Measurements from ENCODE around the gene FAM32A. TPM values are rescaled to one million over a fixed set of nuclear protein-coding genes. Genes with fewer than 3 reads are reported as not detected.

Gene FAM32A
- total and polyA plus RNA-seq, 4 donors = 81.6 to 142 (median 131) TPM

DNA sequence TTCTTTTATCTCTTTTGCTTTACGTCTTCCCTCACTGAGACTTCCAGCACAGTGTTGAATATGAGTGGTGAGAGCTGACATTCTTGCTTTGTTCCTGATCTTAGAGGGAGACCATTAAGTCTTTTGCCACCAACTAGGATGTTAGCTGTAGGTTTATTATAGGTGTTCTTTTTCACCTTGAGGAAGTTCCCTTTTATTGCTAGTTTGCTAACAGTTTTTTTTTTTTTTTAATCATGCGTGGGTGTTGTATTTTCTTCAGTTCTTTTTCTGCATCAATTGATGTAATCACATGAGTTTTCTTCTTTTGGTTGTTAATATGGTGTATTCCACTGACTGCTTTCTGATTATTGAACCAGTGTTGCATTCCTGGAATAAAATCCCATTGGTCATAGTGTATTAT is 33.6 kb downstream of the FAM32A start:
- WGBS (ENCODE audit: insufficient coverage) = no CpG with 5 or more reads among the region's 2 CpGs
- Histone ChIP-seq H3K9me3 (ENCODE audit: control insufficient read depth, insufficient read depth, low read length) (peaks cover 8% of the 10 kb centered on the region), H3K4me3 (ENCODE audit: low read depth, low read length) (no peak overlapping the region), H3K27ac (ENCODE audit: low read depth, low read length) (no peak overlapping the region), H3K36me3 (ENCODE audit: control insufficient read depth, insufficient read depth, low read length) (peaks cover 50% of the 10 kb centered on the region), H3K27me3 (ENCODE audit: control insufficient read depth, insufficient read depth, low read length) (no peaks in the 10 kb centered on the region), H3K4me1 (ENCODE audit: control insufficient read depth, insufficient read depth, low read length) (peaks cover 20% of the 10 kb centered on the region)
- DNase-seq (ENCODE audit: low read depth in 4 of 6, low spot score in 6 of 6) = no peak

DNA sequence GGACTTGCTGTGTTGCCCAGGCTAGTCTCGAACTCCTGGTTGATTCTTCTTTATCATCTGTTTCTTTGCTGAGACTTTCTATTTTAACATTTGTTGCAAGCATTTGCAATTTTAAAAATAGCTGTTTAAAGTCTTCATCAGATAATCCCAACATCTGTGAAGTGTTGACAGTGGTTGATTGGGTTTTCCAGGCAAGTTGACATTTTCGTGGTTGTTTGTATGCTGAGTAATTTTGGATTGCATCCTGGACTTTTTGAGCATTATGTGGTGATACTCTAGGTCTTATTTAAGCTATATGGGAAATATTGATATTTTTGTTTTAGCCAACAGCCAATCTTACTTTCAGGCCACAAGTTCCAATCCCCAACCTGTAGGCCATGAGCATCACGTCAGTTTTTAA is 37.6 kb downstream of the FAM32A start:
- Histone ChIP-seq H3K36me3 (ENCODE audit: control insufficient read depth, insufficient read depth, low read length) (peaks cover 70% of the 10 kb centered on the region), H3K9me3 (ENCODE audit: control insufficient read depth, insufficient read depth, low read length) (peaks cover 8% of the 10 kb centered on the region), H3K4me1 (ENCODE audit: control insufficient read depth, insufficient read depth, low read length) (peaks cover 7% of the 10 kb centered on the region), H3K27me3 (ENCODE audit: control insufficient read depth, insufficient read depth, low read length) (no peaks in the 10 kb centered on the region), H3K27ac (ENCODE audit: low read depth, low read length) (no peak overlapping the region), H3K4me3 (ENCODE audit: low read depth, low read length) (no peak overlapping the region)
- no peak for DNase-seq (ENCODE audit: low read depth in 4 of 6, low spot score in 6 of 6)
- 96% methylated on average over 2 of the region's 3 CpGs for WGBS (ENCODE audit: insufficient coverage)

DNA sequence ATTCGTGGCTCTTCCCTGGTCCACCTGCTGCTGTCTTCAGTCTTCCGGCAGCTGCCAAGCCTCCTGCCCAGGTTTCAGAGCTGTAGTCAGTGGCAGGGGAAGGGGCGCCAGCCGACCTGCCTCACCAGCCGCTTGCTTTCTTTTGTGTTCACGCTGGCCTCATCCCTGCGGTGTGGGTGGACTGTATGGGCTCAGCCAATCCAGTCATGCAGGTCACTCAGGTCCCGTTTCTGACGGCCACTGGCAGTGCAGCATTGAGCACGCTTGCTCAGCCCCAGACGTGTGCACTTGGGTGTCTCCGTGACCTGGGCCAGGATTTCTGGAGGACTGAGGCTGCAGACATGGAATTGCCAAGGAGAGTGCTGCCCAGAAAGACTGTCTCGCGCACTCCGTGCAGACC is 38.5 kb downstream of the FAM32A start:
- Histone ChIP-seq H3K9me3 (ENCODE audit: control insufficient read depth, insufficient read depth, low read length) (peaks cover 8% of the 10 kb centered on the region), H3K36me3 (ENCODE audit: control insufficient read depth, insufficient read depth, low read length) (peaks cover 74% of the 10 kb centered on the region), H3K4me3 (ENCODE audit: low read depth, low read length) (no peak overlapping the region), H3K4me1 (ENCODE audit: control insufficient read depth, insufficient read depth, low read length) (no peaks in the 10 kb centered on the region), H3K27me3 (ENCODE audit: control insufficient read depth, insufficient read depth, low read length) (no peaks in the 10 kb centered on the region), H3K27ac (ENCODE audit: low read depth, low read length) (no peak overlapping the region)
- 88% methylated on average over 15 of the region's 15 CpGs for WGBS (ENCODE audit: insufficient coverage)
- no peak for DNase-seq (ENCODE audit: low read depth in 4 of 6, low spot score in 6 of 6)

DNA sequence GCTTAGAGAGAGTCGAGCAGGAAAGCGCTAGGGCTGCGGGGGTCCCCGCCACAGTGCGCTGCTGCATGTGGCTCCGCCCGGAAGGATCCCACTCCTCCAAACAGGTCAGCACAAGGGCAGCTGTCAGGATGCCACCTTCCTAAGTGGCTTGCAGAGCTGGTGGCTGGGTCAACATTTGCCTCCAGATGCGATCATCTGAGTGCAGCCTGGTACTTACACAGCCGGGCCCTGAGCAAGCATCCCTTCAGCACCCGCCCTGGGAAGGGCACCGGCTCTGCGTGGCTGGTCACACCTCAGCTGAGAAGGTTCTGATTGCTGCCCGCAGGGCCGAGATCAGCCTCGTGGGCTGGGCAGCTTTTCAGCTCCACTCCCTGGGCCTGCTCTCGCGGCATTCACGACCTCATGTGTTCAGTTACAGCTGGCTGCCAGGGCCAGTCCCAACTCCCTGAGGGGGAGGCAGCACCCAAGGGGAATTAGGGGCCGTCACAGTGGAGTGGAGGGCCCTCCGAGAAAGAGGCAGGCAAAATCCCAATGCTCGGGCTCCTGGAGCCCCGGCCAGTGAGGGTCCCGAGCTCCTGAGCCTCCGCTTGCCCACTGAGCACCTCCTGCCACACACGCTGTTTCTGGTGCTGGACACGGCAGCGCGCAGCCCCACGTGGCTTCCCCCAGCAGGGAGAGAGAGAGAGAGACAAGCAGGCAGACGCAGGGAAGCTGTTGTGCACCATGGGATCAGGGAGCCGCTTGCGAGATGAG is 39.3 kb downstream of the FAM32A start:
- H3K27me3 ChIP-seq (ENCODE audit: control insufficient read depth, insufficient read depth, low read length) = no peaks in the 10 kb centered on the region
- H3K27ac ChIP-seq (ENCODE audit: low read depth, low read length) = no peak overlapping the region
- no peak for DNase-seq (ENCODE audit: low read depth in 4 of 6, low spot score in 6 of 6)
- no peaks in the 10 kb centered on the region for H3K4me1 ChIP-seq (ENCODE audit: control insufficient read depth, insufficient read depth, low read length)
- 95% methylated on average over 32 of the region's 32 CpGs for WGBS (ENCODE audit: insufficient coverage)
- H3K9me3 ChIP-seq (ENCODE audit: control insufficient read depth, insufficient read depth, low read length) = peaks cover 8% of the 10 kb centered on the region
- peaks cover 81% of the 10 kb centered on the region for H3K36me3 ChIP-seq (ENCODE audit: control insufficient read depth, insufficient read depth, low read length)
- H3K4me3 ChIP-seq (ENCODE audit: low read depth, low read length) = no peak overlapping the region

DNA sequence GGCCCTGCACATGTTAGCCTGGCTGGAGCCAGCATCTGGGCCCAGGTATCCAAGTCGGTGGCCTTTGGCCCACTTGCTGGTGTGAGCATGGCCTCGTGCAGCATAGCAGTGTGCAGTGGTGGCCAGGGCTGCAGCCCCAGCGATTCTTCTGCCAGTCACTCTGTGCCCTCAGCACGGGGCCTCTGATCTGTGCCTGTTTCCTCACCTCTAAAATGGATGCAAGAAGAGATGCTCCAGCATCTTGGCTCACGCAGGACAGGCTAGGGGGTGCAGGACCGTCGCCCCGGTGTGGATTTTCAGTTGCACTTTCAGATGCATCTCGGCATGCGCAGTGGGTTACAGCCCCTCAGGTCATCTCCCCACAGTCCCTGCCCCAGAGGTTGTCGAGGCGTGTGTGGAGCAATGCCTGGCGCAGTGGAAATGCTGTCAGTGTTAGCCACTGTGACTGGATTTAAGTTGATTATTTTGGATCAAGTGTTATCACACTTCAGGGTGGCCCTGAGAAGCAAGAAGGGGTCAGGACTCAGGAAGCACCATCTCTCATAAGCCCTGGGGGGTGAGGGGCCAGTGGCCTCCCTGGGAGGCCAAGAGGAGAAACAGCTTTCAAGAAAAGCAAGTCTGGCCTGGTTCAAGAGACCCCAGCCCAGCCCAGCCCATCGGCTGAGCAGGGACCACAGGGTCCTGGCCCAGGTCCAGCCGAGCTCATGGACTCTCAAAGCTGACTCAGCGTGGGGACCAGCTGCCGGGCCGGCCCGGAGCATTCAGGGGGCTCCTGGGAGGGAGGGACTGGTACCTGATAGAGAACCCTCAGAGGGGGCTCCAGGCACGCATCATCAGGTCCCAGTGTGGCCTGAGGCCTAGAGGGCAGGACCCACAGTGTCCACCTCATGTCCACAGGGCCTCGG is 40.3 kb downstream of the FAM32A start:
- Histone ChIP-seq H3K36me3 (ENCODE audit: control insufficient read depth, insufficient read depth, low read length) (peaks cover 86% of the 10 kb centered on the region), H3K27me3 (ENCODE audit: control insufficient read depth, insufficient read depth, low read length) (no peaks in the 10 kb centered on the region), H3K9me3 (ENCODE audit: control insufficient read depth, insufficient read depth, low read length) (peaks cover 7% of the 10 kb centered on the region), H3K4me1 (ENCODE audit: control insufficient read depth, insufficient read depth, low read length) (no peaks in the 10 kb centered on the region), H3K27ac (ENCODE audit: low read depth, low read length) (no peak overlapping the region), H3K4me3 (ENCODE audit: low read depth, low read length) (no peak overlapping the region)
- 89% methylated on average over 21 of the region's 21 CpGs for WGBS (ENCODE audit: insufficient coverage)
- DNase-seq (ENCODE audit: low read depth in 4 of 6, low spot score in 6 of 6) = no peak

DNA sequence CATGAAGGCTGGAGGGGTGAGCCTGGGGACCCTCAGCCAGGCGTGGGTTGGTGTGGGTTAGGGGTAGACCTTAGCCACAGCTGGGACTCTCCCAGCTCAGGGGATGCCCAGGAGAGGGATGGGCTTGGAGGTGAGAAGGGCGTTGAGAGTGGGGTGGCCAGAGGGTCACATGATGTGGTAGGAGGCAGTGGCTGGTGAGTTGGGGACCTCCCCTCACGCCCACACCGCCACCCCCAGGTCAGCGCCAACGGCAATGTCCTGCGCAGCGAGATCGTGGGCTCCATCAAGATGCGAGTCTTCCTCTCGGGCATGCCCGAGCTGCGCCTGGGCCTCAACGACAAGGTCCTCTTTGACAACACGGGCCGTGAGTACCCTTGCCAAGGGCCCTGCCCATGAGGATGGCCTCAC is 41.0 kb downstream of the FAM32A start:
- H3K4me3 ChIP-seq (ENCODE audit: low read depth, low read length) = no peak overlapping the region
- no peak overlapping the region for H3K27ac ChIP-seq (ENCODE audit: low read depth, low read length)
- H3K27me3 ChIP-seq (ENCODE audit: control insufficient read depth, insufficient read depth, low read length) = no peaks in the 10 kb centered on the region
- peaks cover 91% of the 10 kb centered on the region for H3K36me3 ChIP-seq (ENCODE audit: control insufficient read depth, insufficient read depth, low read length)
- WGBS (ENCODE audit: insufficient coverage) = 94% methylated on average over 16 of the region's 16 CpGs
- H3K9me3 ChIP-seq (ENCODE audit: control insufficient read depth, insufficient read depth, low read length) = peaks cover 3% of the 10 kb centered on the region
- no peaks in the 10 kb centered on the region for H3K4me1 ChIP-seq (ENCODE audit: control insufficient read depth, insufficient read depth, low read length)
- DNase-seq (ENCODE audit: low read depth in 4 of 6, low spot score in 6 of 6) = no peak

DNA sequence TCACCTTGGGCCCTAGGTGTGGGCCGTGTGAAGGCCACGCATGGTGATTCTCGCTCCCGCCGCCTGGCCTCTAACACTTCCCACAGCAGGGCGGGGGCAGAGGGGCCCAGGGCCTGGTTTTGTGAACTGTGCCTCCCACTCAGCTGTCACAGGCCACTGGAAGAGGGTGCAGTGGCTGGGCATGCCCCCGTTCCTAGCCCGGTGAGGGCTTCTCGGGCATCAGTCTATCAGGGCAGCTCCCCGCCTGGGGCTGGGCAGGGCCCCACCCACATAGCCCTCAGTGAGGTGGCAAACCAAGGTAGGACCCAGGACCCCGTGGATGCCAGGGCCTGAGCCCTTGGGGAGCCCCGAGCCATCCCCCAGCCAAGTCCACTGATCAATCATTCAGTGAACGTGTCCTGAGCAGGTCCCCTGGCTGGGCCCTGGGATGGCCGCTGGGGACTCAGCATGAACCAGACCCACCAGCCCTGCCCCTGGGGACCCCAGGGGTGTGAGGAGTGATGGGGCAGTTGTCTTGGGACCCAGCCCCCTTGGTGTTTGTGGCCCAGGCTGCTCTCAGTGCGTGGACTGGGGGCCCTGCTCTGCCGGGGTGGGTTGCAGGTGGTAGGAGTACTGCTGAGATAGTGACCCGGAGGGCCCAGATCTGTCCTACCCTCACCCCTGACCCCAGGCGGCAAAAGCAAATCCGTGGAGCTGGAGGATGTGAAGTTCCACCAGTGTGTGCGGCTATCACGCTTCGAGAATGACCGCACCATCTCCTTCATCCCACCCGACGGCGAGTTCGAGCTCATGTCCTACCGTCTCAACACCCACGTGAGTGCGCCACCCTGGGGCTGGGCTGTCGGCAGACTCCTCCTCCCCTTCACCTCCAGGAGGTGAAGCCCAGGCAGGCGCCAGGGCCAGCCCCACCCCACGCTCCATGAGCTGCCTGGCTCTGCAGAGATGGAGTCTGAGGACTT is 41.9 kb downstream of the FAM32A start:
- Histone ChIP-seq H3K9me3 (ENCODE audit: control insufficient read depth, insufficient read depth, low read length) (no peaks in the 10 kb centered on the region), H3K36me3 (ENCODE audit: control insufficient read depth, insufficient read depth, low read length) (peaks cover 96% of the 10 kb centered on the region), H3K27ac (ENCODE audit: low read depth, low read length) (no peak overlapping the region), H3K4me3 (ENCODE audit: low read depth, low read length) (no peak overlapping the region), H3K27me3 (ENCODE audit: control insufficient read depth, insufficient read depth, low read length) (no peaks in the 10 kb centered on the region), H3K4me1 (ENCODE audit: control insufficient read depth, insufficient read depth, low read length) (no peaks in the 10 kb centered on the region)
- DNase-seq (ENCODE audit: low read depth in 4 of 6, low spot score in 6 of 6) = no peak
- WGBS (ENCODE audit: insufficient coverage) = 95% methylated on average over 31 of the region's 33 CpGs

DNA sequence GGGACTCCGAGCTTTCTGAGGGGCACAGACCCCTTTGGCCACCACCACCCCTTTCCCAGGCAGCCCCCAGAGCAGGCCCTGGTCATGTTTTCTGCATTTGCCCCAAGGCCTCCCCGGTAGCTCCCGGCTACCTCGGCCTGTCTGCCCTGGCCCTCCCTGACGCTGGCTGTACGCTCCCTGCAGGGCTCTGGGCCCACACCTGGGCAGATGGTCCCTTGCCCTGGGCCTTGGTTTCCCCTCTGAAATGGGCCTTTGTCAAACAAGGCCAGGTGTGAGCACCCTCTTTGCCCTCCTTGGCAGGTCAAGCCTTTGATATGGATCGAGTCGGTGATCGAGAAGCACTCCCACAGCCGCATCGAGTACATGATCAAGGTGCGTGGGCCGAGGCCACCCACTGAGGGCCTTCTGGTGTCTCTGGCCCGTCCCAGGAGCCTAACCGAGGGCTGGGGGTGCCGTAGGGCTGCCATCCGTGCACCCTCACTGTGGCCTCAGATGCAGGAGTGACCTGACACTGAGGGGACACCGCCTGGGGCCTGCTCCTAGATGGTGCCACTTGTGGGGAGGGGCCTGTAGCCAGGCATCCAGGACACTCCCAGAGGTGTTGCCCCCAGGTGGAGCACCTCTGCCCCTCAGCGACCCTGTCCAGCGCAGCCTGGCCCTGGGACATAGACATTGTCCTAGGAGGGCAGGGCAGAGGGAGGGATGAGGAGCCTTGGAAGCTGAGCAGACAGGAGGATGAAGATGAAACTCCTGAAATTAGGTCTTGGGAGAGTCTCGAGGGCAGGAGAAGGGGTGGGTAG is 42.8 kb downstream of the FAM32A start:
- peaks cover 97% of the 10 kb centered on the region for H3K36me3 ChIP-seq (ENCODE audit: control insufficient read depth, insufficient read depth, low read length)
- no peak overlapping the region for H3K27ac ChIP-seq (ENCODE audit: low read depth, low read length)
- H3K4me1 ChIP-seq (ENCODE audit: control insufficient read depth, insufficient read depth, low read length) = no peaks in the 10 kb centered on the region
- no peak for DNase-seq (ENCODE audit: low read depth in 4 of 6, low spot score in 6 of 6)
- no peaks in the 10 kb centered on the region for H3K27me3 ChIP-seq (ENCODE audit: control insufficient read depth, insufficient read depth, low read length)
- 97% methylated on average over 21 of the region's 21 CpGs for WGBS (ENCODE audit: insufficient coverage)
- H3K9me3 ChIP-seq (ENCODE audit: control insufficient read depth, insufficient read depth, low read length) = no peaks in the 10 kb centered on the region
- H3K4me3 ChIP-seq (ENCODE audit: low read depth, low read length) = no peak overlapping the region

Data from spinal cord (tissue), 10 donors.